Measurements from ENCODE around the gene ETV5.

DNA sequence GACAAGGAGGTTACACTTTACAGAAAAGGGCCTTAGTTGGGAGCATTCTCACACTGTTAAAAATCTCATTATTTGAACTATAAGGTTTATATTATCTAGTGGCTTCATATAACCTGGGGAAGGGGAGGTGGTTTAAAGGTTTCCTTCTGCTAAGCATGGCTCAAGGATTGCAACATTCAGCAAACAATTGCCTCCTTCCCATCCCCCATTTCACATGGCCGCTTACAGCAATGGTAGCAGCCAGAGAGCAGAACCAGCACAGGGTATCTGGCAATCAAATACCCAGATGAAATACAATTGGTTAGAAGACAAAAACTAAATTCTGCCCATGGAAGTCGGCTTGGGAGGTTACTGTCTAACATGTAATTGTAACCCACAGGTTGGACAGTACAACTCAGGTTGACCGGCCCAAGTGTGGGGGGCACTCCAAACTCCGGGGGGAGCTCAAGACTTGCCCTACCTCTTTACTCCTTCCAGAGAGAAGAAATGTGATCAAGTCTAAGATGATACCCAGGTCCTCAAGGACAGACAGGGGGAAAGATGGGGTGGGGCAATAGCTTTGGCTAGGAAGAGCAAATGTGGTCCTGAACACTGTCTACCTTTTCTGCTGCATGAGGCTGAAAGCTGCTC is 15.5 kb downstream of the ETV5 start:
- TF ChIP-seq PCBP2 (IDR thresholded peaks at IDR 0.05; ENCODE audit: low read depth, low read length, poor library complexity, severe bottlenecking) = no peak
- no peak for TF ChIP-seq REST (IDR thresholded peaks at IDR 0.05; ENCODE audit: borderline replicate concordance)
- no peak for TF ChIP-seq REST (CRISPR knock-in tag; IDR thresholded peaks at IDR 0.05; ENCODE audit: low read depth)

All from K562 (cell line).